Activated naive CD4-positive, alpha-beta T cell treated with anti-CD3 and anti-CD28 coated beads, Interleukin-2, amount 10 ng/mL, durations not matched to agents 7 days and 5 days (primary cell): Measurements from ENCODE around the gene CDCP1.

Experiments used
- CTCF ChIA-PET: fragments of 350-600 bp; sonication (Branson Sonifier 250); formaldehyde crosslinking; loops from one replicate; lab custom pipeline; 2021; ENCODE audit warnings: antibody characterized with exemption; lab: Charles Lee
- DNase-seq: peaks from one replicate; pipeline ENCODE4 v3.0.0-alpha.2; 2020
- H3K27ac Mint-ChIP-seq: one replicate; pipeline ENCODE4 v1.8.0; 2021; ENCODE audit warnings: mild to moderate bottlenecking, moderate library complexity, mixed read lengths
- H3K27me3 Mint-ChIP-seq: one replicate; pipeline ENCODE4 v1.8.0; 2021; ENCODE audit warnings: mild to moderate bottlenecking, mixed read lengths
- H3K36me3 Mint-ChIP-seq: one replicate; pipeline ENCODE4 v1.8.0; 2021; ENCODE audit warnings: mixed read lengths
- H3K4me1 Mint-ChIP-seq: one replicate; pipeline ENCODE4 v1.8.0; 2021; ENCODE audit warnings: mixed read lengths
- H3K4me3 Mint-ChIP-seq: one replicate; pipeline ENCODE4 v1.8.0; 2021; ENCODE audit warnings: mild to moderate bottlenecking, moderate library complexity, mixed read lengths
- H3K9me3 Mint-ChIP-seq: one replicate; pipeline ENCODE4 v1.8.0; 2021; ENCODE audit warnings: mixed read lengths

CDCP1 gene

GRCh38 chr3:45181496-45181895, 35.3 kb upstream of the CDCP1 start:
- H3K36me3 Mint-ChIP-seq: no peaks in the 10 kb centered on the region
- CTCF ChIA-PET: interaction anchor here (0.7 kb wide), 1 partner anchor 141 kb away, joined by 3 read pairs; no protein-coding TSS in a partner anchor
- peaks cover 88% of the 10 kb centered on the region for H3K27me3 Mint-ChIP-seq
- H3K27ac Mint-ChIP-seq: no peak overlapping the region
- H3K4me1 Mint-ChIP-seq: peaks cover 8% of the 10 kb centered on the region
- H3K4me3 Mint-ChIP-seq: no peak overlapping the region
- no peaks in the 10 kb centered on the region for H3K9me3 Mint-ChIP-seq
- no peak for DNase-seq

DNA sequence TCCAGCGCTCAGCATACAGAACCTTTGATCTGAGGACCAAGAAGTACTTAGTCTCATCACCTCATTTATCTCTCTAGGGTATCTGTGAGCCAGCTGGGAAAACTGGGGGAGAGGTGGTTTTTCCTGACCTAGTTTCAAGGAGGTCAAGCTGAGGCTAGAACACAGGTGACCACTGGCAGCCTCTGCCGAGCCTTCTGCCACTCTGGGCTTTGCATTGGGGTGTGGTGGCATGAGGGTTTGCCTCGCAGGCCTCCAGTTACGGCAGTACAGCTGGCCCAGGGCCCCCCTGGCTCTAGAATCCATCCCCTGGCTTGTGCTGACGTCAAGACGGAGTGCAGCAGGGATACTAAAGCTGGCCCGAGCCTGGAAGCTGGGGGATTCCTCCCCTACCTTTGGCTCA, 34.7 kb upstream of the CDCP1 start:
- no peak overlapping the region for H3K27ac Mint-ChIP-seq
- H3K4me3 Mint-ChIP-seq: no peak overlapping the region
- H3K4me1 Mint-ChIP-seq: peaks cover 7% of the 10 kb centered on the region
- H3K9me3 Mint-ChIP-seq: no peaks in the 10 kb centered on the region
- H3K36me3 Mint-ChIP-seq: no peaks in the 10 kb centered on the region
- DNase-seq: no peak
- CTCF ChIA-PET: no interaction called here
- H3K27me3 Mint-ChIP-seq: peaks cover 88% of the 10 kb centered on the region

GRCh38 chr3:45180051-45180450, 33.9 kb upstream of the CDCP1 start:
- CTCF ChIA-PET: no interaction called here
- Mint-ChIP-seq H3K9me3 (no peaks in the 10 kb centered on the region), H3K4me3 (no peak overlapping the region), H3K27me3 (peaks cover 81% of the 10 kb centered on the region), H3K27ac (no peak overlapping the region), H3K36me3 (no peaks in the 10 kb centered on the region), H3K4me1 (peaks cover 7% of the 10 kb centered on the region)
- no peak for DNase-seq

DNA sequence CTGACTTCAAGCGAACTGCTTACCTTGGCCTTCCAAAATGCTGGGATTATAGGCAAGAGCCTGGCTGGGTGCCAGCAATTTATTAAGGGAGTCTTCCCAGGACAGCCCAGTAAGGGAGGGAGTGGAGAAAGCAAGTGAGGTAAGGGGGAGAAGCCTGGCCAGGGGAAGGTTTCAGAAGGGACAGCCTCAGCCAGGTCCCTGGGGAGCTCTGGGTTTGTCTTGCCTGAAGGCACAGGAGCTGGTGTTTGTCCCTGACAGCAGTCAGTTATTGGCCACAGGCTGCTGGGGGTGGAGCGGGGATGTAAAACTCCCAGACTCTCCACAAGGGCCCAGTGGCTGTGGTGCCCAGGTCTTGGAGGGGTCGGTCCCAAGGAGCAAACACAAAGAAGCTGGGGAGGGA, 33.0 kb upstream of the CDCP1 start:
- H3K4me1 Mint-ChIP-seq: peaks cover 7% of the 10 kb centered on the region
- no peak for DNase-seq
- no peaks in the 10 kb centered on the region for H3K9me3 Mint-ChIP-seq
- CTCF ChIA-PET: no interaction called here
- H3K4me3 Mint-ChIP-seq: no peak overlapping the region
- no peaks in the 10 kb centered on the region for H3K36me3 Mint-ChIP-seq
- no peak overlapping the region for H3K27ac Mint-ChIP-seq
- peaks cover 73% of the 10 kb centered on the region for H3K27me3 Mint-ChIP-seq

DNA sequence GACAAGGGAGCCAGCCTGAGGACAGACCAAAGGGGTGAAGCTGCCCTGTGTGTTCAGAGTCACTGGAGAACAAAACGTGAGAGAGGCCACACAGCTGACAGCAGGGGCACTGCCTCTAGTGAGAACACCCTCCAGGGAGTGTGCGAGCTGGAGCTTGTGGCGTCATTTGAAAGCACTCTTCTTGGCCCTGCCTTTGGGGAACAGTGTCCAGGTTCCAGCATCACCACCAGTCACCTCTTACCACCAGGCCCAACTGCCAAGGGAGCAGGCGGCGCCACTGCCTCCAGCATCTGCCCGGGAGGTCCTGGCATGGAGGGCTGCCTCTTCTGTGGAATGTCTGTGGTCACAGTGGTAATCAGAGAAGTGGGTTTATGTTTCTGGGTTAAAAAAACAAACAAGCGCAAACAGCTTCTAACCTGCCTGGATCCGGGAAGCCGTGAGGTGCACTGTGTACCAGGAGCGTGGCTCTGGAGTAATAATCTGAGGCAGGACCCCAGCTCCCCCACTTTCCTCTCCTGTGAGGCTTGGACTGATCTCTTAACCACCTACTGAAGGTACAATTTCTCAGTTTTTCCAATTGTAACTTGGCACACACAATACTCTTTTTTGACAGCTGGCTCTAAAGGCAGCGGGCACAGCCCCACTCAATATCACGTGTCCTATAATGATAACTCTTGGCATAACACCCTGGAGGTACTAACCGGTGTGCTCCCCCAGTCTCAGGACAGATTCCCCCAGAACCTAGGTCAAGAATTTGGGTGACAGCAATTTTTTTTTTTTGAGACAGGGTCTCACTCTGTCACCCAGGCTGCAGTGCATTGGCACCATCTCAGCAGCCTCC, 32.2 kb upstream of the CDCP1 start:
- CTCF ChIA-PET: no interaction called here
- Mint-ChIP-seq H3K27ac (no peak overlapping the region), H3K9me3 (no peaks in the 10 kb centered on the region), H3K36me3 (no peaks in the 10 kb centered on the region), H3K27me3 (peaks cover 66% of the 10 kb centered on the region), H3K4me3 (no peak overlapping the region), H3K4me1 (peaks cover 7% of the 10 kb centered on the region)
- no peak for DNase-seq

GRCh38 chr3:45176912-45177311, 30.7 kb upstream of the CDCP1 start:
- DNase-seq: no peak
- Mint-ChIP-seq H3K4me3 (no peak overlapping the region), H3K9me3 (no peaks in the 10 kb centered on the region), H3K27ac (no peak overlapping the region), H3K36me3 (no peaks in the 10 kb centered on the region), H3K4me1 (no peaks in the 10 kb centered on the region), H3K27me3 (peaks cover 61% of the 10 kb centered on the region)
- CTCF ChIA-PET: interaction anchor here (0.9 kb wide), 1 partner anchor 19 kb away, joined by 3 read pairs; no protein-coding TSS in a partner anchor

DNA sequence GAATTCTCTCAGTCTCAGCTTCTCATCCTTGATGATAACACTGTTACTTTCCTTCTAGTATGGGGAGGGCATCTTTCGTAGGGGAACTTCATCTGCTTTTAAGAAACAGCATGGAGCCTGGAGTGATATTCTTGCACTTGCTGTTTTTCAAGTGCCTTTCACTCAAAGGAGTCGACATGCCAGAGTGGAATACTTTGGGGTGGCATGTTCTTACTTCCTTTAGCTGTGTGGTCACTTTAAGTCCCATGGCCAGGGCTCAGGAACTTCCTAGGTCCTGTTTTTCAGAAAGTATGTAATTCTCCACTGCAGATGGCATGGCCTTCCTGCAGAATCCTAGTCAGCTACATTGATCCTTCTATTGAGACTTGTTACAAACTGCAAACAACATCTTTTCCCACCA, 28.1 kb upstream of the CDCP1 start:
- Mint-ChIP-seq H3K27ac (no peak overlapping the region), H3K36me3 (no peaks in the 10 kb centered on the region), H3K9me3 (no peaks in the 10 kb centered on the region), H3K4me3 (no peak overlapping the region), H3K27me3 (peaks cover 58% of the 10 kb centered on the region), H3K4me1 (peaks cover 18% of the 10 kb centered on the region)
- CTCF ChIA-PET: no interaction called here
- DNase-seq: no peak

DNA sequence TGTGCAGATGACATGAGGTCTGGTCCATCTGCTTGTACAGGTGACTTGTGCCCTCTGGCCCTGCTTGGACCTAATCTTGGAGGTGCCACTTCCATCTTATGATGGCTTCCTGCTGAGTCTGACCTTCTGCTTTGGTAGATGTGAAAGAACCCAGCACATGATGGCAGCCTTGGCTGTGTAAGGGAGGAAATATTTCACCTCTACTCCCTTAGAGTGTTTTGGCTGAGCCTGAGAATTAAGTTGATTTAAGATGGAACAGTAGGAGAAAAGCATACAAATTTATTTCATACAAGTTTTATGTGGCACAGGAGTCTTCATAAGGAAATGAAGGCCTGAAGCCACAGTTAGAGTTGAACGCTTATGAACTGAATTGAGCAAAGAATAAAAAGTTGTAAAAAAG, 27.6 kb upstream of the CDCP1 start:
- no peak for DNase-seq
- Mint-ChIP-seq H3K27me3 (peaks cover 56% of the 10 kb centered on the region), H3K4me1 (peaks cover 20% of the 10 kb centered on the region), H3K27ac (no peak overlapping the region), H3K4me3 (no peak overlapping the region), H3K9me3 (no peaks in the 10 kb centered on the region), H3K36me3 (no peaks in the 10 kb centered on the region)
- CTCF ChIA-PET: no interaction called here

GRCh38 chr3:45171283-45171682, 25.1 kb upstream of the CDCP1 start:
- Mint-ChIP-seq H3K9me3 (peaks cover under 1% of the 10 kb centered on the region), H3K4me3 (no peak overlapping the region), H3K27me3 (peaks cover 34% of the 10 kb centered on the region), H3K27ac (no peak overlapping the region), H3K4me1 (peaks cover 43% of the 10 kb centered on the region), H3K36me3 (peaks cover 2% of the 10 kb centered on the region)
- CTCF ChIA-PET: interaction anchor here (1.7 kb wide), 1 partner anchor 131 kb away, joined by 4 read pairs; no protein-coding TSS in a partner anchor
- no peak for DNase-seq

GRCh38 chr3:45170096-45170495, 23.9 kb upstream of the CDCP1 start:
- Mint-ChIP-seq H3K27ac (no peak overlapping the region), H3K36me3 (peaks cover 2% of the 10 kb centered on the region), H3K27me3 (peaks cover 34% of the 10 kb centered on the region), H3K4me1 (peaks cover 49% of the 10 kb centered on the region), H3K9me3 (peaks cover 7% of the 10 kb centered on the region), H3K4me3 (no peak overlapping the region)
- DNase-seq: no peak
- CTCF ChIA-PET: interaction anchor here (1.6 to 1.7 kb wide), 2 partner anchors 40 to 129 kb away, joined by 4 to 5 read pairs; no protein-coding TSS in a partner anchor

GRCh38 chr3:45169125-45169904, 23.1 kb upstream of the CDCP1 start:
- Mint-ChIP-seq H3K27ac (no peak overlapping the region), H3K36me3 (peaks cover 2% of the 10 kb centered on the region), H3K27me3 (peaks cover 40% of the 10 kb centered on the region), H3K4me1 (peaks cover 49% of the 10 kb centered on the region), H3K9me3 (peaks cover 7% of the 10 kb centered on the region), H3K4me3 (no peak overlapping the region)
- DNase-seq: no peak
- CTCF ChIA-PET: interaction anchor here (1.6 to 1.7 kb wide), 2 partner anchors 41 to 129 kb away, joined by 4 to 5 read pairs; no protein-coding TSS in a partner anchor

DNA sequence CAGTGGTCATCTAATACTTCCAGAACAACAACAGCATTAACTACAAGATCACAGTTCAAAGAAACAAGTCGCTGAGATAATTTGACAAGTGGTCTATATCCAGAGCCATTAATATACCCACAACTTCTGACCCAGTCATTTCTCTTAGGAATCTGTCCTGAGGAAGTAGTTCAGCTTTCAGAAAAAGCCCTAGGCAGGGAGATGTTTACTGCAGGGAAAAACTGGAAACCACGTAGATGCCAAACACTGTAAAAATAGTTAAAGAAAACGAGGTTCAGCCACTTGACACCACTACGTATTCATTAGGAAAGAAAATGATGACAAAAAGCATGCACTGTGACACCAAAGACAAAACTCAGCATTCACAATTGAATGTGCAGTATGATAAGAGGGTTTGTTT, 22.3 kb upstream of the CDCP1 start:
- no peak for DNase-seq
- peaks cover 49% of the 10 kb centered on the region for H3K27me3 Mint-ChIP-seq
- H3K9me3 Mint-ChIP-seq: peaks cover 7% of the 10 kb centered on the region
- H3K27ac Mint-ChIP-seq: no peak overlapping the region
- peaks cover 49% of the 10 kb centered on the region for H3K4me1 Mint-ChIP-seq
- H3K36me3 Mint-ChIP-seq: peaks cover 2% of the 10 kb centered on the region
- H3K4me3 Mint-ChIP-seq: no peak overlapping the region
- CTCF ChIA-PET: no interaction called here

- Mint-ChIP-seq H3K9me3 (peaks cover 7% of the 10 kb centered on the region), H3K4me3 (peak overlapping the region; percentile 37), H3K27ac (peak overlapping the region; percentile 90), H3K36me3 (peaks cover 2% of the 10 kb centered on the region), H3K4me1 (peaks cover 49% of the 10 kb centered on the region), H3K27me3 (peaks cover 51% of the 10 kb centered on the region)
- CTCF ChIA-PET: interaction anchor here (1.3 to 1.5 kb wide), 2 partner anchors 43 to 127 kb away, joined by 3 to 6 read pairs; no protein-coding TSS in a partner anchor
- peak; percentile 90 for DNase-seq
These were observed 21.1 kb upstream of the CDCP1 start for GRCh38 chr3:45167011-45167911.
